ENCODE results near the gene ANKRD34A.
"Not testable (repeated sequence)": the region's sequence is repeated elsewhere in the genome, so short reads cannot be mapped to it uniquely, and the experiment has no call there.

ANKRD34A gene

GRCh38 chr1:145952903-145953302 is 11.5 kb downstream of the ANKRD34A start:
- Mint-ChIP-seq H3K27ac (no peak overlapping the region), H3K27me3 (ENCODE audit: low read depth) (no peaks in the 10 kb centered on the region), H3K36me3 (ENCODE audit: low read depth) (peaks cover 18% of the 10 kb centered on the region), H3K4me3 (no peak overlapping the region), H3K9me3 (no peaks in the 10 kb centered on the region), H3K4me1 (ENCODE audit: low read depth) (peaks cover 42% of the 10 kb centered on the region)

GRCh38 chr1:145951526-145951925 is 12.8 kb downstream of the ANKRD34A start:
- Mint-ChIP-seq H3K27me3 (ENCODE audit: low read depth) (no peaks in the 10 kb centered on the region), H3K9me3 (no peaks in the 10 kb centered on the region), H3K4me3 (no peak overlapping the region), H3K27ac (no peak overlapping the region), H3K4me1 (ENCODE audit: low read depth) (peaks cover 35% of the 10 kb centered on the region), H3K36me3 (ENCODE audit: low read depth) (peaks cover 21% of the 10 kb centered on the region)

- Mint-ChIP-seq H3K36me3 (ENCODE audit: low read depth) (peaks cover 18% of the 10 kb centered on the region), H3K4me1 (ENCODE audit: low read depth) (peaks cover 16% of the 10 kb centered on the region), H3K27me3 (ENCODE audit: low read depth) (no peaks in the 10 kb centered on the region), H3K9me3 (no peaks in the 10 kb centered on the region), H3K4me3 (no peak overlapping the region), H3K27ac (no peak overlapping the region)
These were observed 15.2 kb downstream of the ANKRD34A start for GRCh38 chr1:145949219-145949618.

GRCh38 chr1:145947551-145947950 is 16.8 kb downstream of the ANKRD34A start:
- Mint-ChIP-seq H3K27me3 (ENCODE audit: low read depth) (no peaks in the 10 kb centered on the region), H3K27ac (no peak overlapping the region), H3K9me3 (no peaks in the 10 kb centered on the region), H3K4me1 (ENCODE audit: low read depth) (peaks cover 17% of the 10 kb centered on the region), H3K36me3 (ENCODE audit: low read depth) (peaks cover 22% of the 10 kb centered on the region), H3K4me3 (no peak overlapping the region)

GRCh38 chr1:145946477-145946986 is 17.8 kb downstream of the ANKRD34A start:
- Mint-ChIP-seq H3K27me3 (ENCODE audit: low read depth) (no peaks in the 10 kb centered on the region), H3K9me3 (no peaks in the 10 kb centered on the region), H3K27ac (no peak overlapping the region), H3K4me3 (no peak overlapping the region), H3K36me3 (ENCODE audit: low read depth) (peaks cover 23% of the 10 kb centered on the region), H3K4me1 (ENCODE audit: low read depth) (peaks cover 14% of the 10 kb centered on the region)

GRCh38 chr1:145944532-145944931 is 19.8 kb downstream of the ANKRD34A start:
- Mint-ChIP-seq H3K27me3 (ENCODE audit: low read depth) (no peaks in the 10 kb centered on the region), H3K9me3 (no peaks in the 10 kb centered on the region), H3K4me3 (no peak overlapping the region), H3K36me3 (ENCODE audit: low read depth) (peaks cover 18% of the 10 kb centered on the region), H3K27ac (no peak overlapping the region), H3K4me1 (ENCODE audit: low read depth) (peaks cover 2% of the 10 kb centered on the region)

- Mint-ChIP-seq H3K36me3 (ENCODE audit: low read depth) (peaks cover 15% of the 10 kb centered on the region), H3K9me3 (no peaks in the 10 kb centered on the region), H3K4me1 (ENCODE audit: low read depth) (peaks cover 2% of the 10 kb centered on the region), H3K27me3 (ENCODE audit: low read depth) (no peaks in the 10 kb centered on the region), H3K4me3 (no peak overlapping the region), H3K27ac (no peak overlapping the region)
These were observed 21.5 kb downstream of the ANKRD34A start for GRCh38 chr1:145942871-145943270.

- H3K9me3 Mint-ChIP-seq = no peaks in the 10 kb centered on the region
- H3K36me3 Mint-ChIP-seq (ENCODE audit: low read depth) = peaks cover 15% of the 10 kb centered on the region
- no peaks in the 10 kb centered on the region for H3K27me3 Mint-ChIP-seq (ENCODE audit: low read depth)
- H3K4me3 Mint-ChIP-seq = no peak overlapping the region
- no peak overlapping the region for H3K27ac Mint-ChIP-seq
- peaks cover 2% of the 10 kb centered on the region for H3K4me1 Mint-ChIP-seq (ENCODE audit: low read depth)
These were observed 22.0 kb downstream of the ANKRD34A start for GRCh38 chr1:145942405-145942804.

- Mint-ChIP-seq H3K36me3 (ENCODE audit: low read depth) (peaks cover 25% of the 10 kb centered on the region), H3K27ac (no peak overlapping the region), H3K4me1 (ENCODE audit: low read depth) (peaks cover 15% of the 10 kb centered on the region), H3K4me3 (no peak overlapping the region), H3K27me3 (ENCODE audit: low read depth) (no peaks in the 10 kb centered on the region), H3K9me3 (no peaks in the 10 kb centered on the region)
These were observed 26.9 kb downstream of the ANKRD34A start for GRCh38 chr1:145937436-145937835.

GRCh38 chr1:145936247-145936646 is 28.1 kb downstream of the ANKRD34A start:
- Mint-ChIP-seq H3K9me3 (no peaks in the 10 kb centered on the region), H3K4me1 (ENCODE audit: low read depth) (peaks cover 21% of the 10 kb centered on the region), H3K27me3 (ENCODE audit: low read depth) (no peaks in the 10 kb centered on the region), H3K27ac (no peak overlapping the region), H3K4me3 (no peak overlapping the region), H3K36me3 (ENCODE audit: low read depth) (peaks cover 21% of the 10 kb centered on the region)

- peaks cover 23% of the 10 kb centered on the region for H3K36me3 Mint-ChIP-seq (ENCODE audit: low read depth)
- H3K27me3 Mint-ChIP-seq (ENCODE audit: low read depth) = no peaks in the 10 kb centered on the region
These were observed 28.7 kb downstream of the ANKRD34A start for GRCh38 chr1:145935708-145936107.

GRCh38 chr1:145932522-145933009 is 31.8 kb downstream of the ANKRD34A start:
- not testable (repeated sequence) for H3K27me3 Mint-ChIP-seq (ENCODE audit: low read depth); H3K9me3 Mint-ChIP-seq
- Mint-ChIP-seq H3K36me3 (ENCODE audit: low read depth) (peaks cover 24% of the 10 kb centered on the region), H3K4me3 (peak overlapping the region; percentile 63), H3K4me1 (ENCODE audit: low read depth) (peaks cover 23% of the 10 kb centered on the region), H3K27ac (peak overlapping the region; percentile 54)

More at GRCh38 chr1:145935708-145936107, 28.7 kb downstream of the ANKRD34A start:
- Mint-ChIP-seq H3K4me3 (no peak overlapping the region), H3K9me3 (no peaks in the 10 kb centered on the region), H3K27ac (no peak overlapping the region), H3K4me1 (ENCODE audit: low read depth) (peaks cover 21% of the 10 kb centered on the region)

GRCh38 chr1:145927916-145928643 is 36.3 kb downstream of the ANKRD34A start:
- Mint-ChIP-seq H3K9me3 (no peaks in the 10 kb centered on the region), H3K4me3 (peak overlapping the region; percentile 68), H3K27me3 (ENCODE audit: low read depth) (no peaks in the 10 kb centered on the region), H3K36me3 (ENCODE audit: low read depth) (peaks cover 5% of the 10 kb centered on the region), H3K27ac (peak overlapping the region; percentile 18), H3K4me1 (ENCODE audit: low read depth) (peaks cover 23% of the 10 kb centered on the region)

- H3K4me1 Mint-ChIP-seq (ENCODE audit: low read depth) = peaks cover 15% of the 10 kb centered on the region
- peak within 1 kb of the TSS; percentile 68 for H3K4me3 Mint-ChIP-seq
- H3K36me3 Mint-ChIP-seq (ENCODE audit: low read depth) = peaks cover 5% of the 10 kb centered on the region
- no peaks in the 10 kb centered on the region for H3K9me3 Mint-ChIP-seq
- H3K27me3 Mint-ChIP-seq (ENCODE audit: low read depth) = no peaks in the 10 kb centered on the region
- peak within 1 kb of the TSS; percentile 18 for H3K27ac Mint-ChIP-seq
These were observed 37.1 kb downstream of the ANKRD34A start, which contains the start of gene RBM8A for GRCh38 chr1:145927063-145927886. TSS of gene RBM8A (minus strand) at chr1:145927484. CDS start at chr1:145927426, 58 bp downstream.
